OCI-LY7 (cell line): ENCODE measurements around the gene EEF1A1. TPM values are rescaled to one million over a fixed set of nuclear protein-coding genes. Genes with fewer than 3 reads are reported as not detected.
"Not testable (repeated sequence)": the region's sequence is repeated elsewhere in the genome, so short reads cannot be mapped to it uniquely, and the experiment has no call there.

Experiments used
- BruUV-seq: library from RNA; stranded (reverse); fragments of 400-500 nt; replicated peaks from 2 replicates; lab custom pipeline; 2021; lab: Mats Ljungman, UMichigan
- CTCF ChIA-PET: fragments of 300-600 bp; sonication (Branson Sonifier 250); formaldehyde crosslinking; loops from one replicate; lab custom pipeline; 2022; ENCODE audit warnings: antibody characterized with exemption; ENCODE audit not compliant: unreplicated experiment; lab: Charles Lee
- POLR2A ChIA-PET: fragments of 300-600 bp; sonication (Branson Sonifier 250); formaldehyde crosslinking; loops from one replicate; lab custom pipeline; 2022; ENCODE audit warnings: antibody characterized with exemption; lab: Charles Lee
- DNase-seq: peaks from one replicate; pipeline ENCODE4 v3.0.0-alpha.2; 2015; ENCODE audit warnings: low spot score
- H2AFZ ChIP-seq: fragments of 200-600 bp; sonication (generic), shearing (Covaris generic); 2 replicates; pipeline ENCODE4 v1.6.1; 2014; ENCODE audit warnings: mild to moderate bottlenecking, antibody characterized with exemption, low read length, moderate library complexity
- H3K27ac ChIP-seq: fragments of 200-600 bp; sonication (generic); 2 replicates; pipeline ENCODE4 v1.5.1; 2014; ENCODE audit warnings: mixed run types, low read depth, mild to moderate bottlenecking, moderate library complexity, low read length, inconsistent platforms; ENCODE audit not compliant: poor library complexity, severe bottlenecking
- H3K36me3 ChIP-seq: fragments of 200-600 bp; sonication (generic); 2 replicates; pipeline ENCODE4 v1.6.1; 2014; ENCODE audit warnings: mild to moderate bottlenecking, antibody characterized with exemption, low read length, moderate library complexity, mixed read lengths; ENCODE audit not compliant: insufficient read depth
- H3K4me1 ChIP-seq: fragments of 200-600 bp; sonication (generic); 2 replicates; pipeline ENCODE4 v1.5.1; 2014; ENCODE audit warnings: mild to moderate bottlenecking, low read length; ENCODE audit not compliant: insufficient read depth, poor library complexity, severe bottlenecking
- H3K4me2 ChIP-seq: fragments of 200-600 bp; sonication (generic); 2 replicates; pipeline ENCODE4 v1.6.1; 2014; ENCODE audit warnings: mild to moderate bottlenecking, low read length
- H3K4me3 ChIP-seq: fragments of 200-600 bp; sonication (generic); 2 replicates; pipeline ENCODE4 v1.5.1; 2014; ENCODE audit warnings: mild to moderate bottlenecking, low read depth, low read length; ENCODE audit not compliant: poor library complexity, severe bottlenecking
- H3K79me2 ChIP-seq: fragments of 200-600 bp; sonication (generic); 2 replicates; pipeline ENCODE4 v1.6.1; 2016; ENCODE audit warnings: low read depth, mild to moderate bottlenecking, low read length, moderate library complexity, mixed read lengths; ENCODE audit not compliant: insufficient read depth
- H3K9me2 ChIP-seq: fragments of 200-600 bp; sonication (generic); 2 replicates; pipeline ENCODE4 v1.6.1; 2016; ENCODE audit warnings: mild to moderate bottlenecking, low read length, mixed read lengths; ENCODE audit not compliant: insufficient read depth
- H3K9me3 ChIP-seq: fragments of 200-600 bp; sonication (generic); 2 replicates; pipeline ENCODE4 v1.6.1; 2014; ENCODE audit warnings: mild to moderate bottlenecking, mixed run types, low read length, mixed read lengths
- H4K20me1 ChIP-seq: fragments of 200-600 bp; sonication (generic); 2 replicates; pipeline ENCODE4 v1.6.1; 2014; ENCODE audit warnings: mild to moderate bottlenecking, antibody characterized with exemption, low read length, moderate library complexity, mixed read lengths; ENCODE audit not compliant: insufficient read depth
- CTCF ChIP-seq: fragments of 200-600 bp; sonication (generic); conservative IDR thresholded peaks from 2 replicates; pipeline ENCODE4 v1.5.1; 2014; ENCODE audit warnings: mild to moderate bottlenecking, antibody characterized with exemption, low read length, moderate library complexity, mixed read lengths
- EZH2phosphoT487 ChIP-seq: fragments of 200-600 bp; sonication (generic); IDR thresholded peaks from 2 replicates; pipeline ENCODE4 v1.6.1; 2018; ENCODE audit warnings: low read depth, borderline replicate concordance, mild to moderate bottlenecking, mixed run types, antibody characterized with exemption, low read length, moderate library complexity, mixed read lengths
- intact Hi-C: fragments of 100-400 bp; cut with micrococcal nuclease; formaldehyde crosslinking; loops from one replicate; pipeline ENCODE4 v1.10.0; 2022; ENCODE audit not compliant: unreplicated experiment
- total RNA-seq, 2 experiments: library from RNA; depleted of rRNA in 1 of 2; stranded (reverse); fragments of >200 nt in 1 of 2; shearing (Covaris generic) in 1 of 2; gene quantifications; 2 replicates each; pipeline ENCODE4 v1.2.3, GENCODE V29; 2014 to 2022

EEF1A1 gene
- total RNA-seq, 2 experiments from 2014 or later = 8,152 to 8,197 TPM

DNA sequence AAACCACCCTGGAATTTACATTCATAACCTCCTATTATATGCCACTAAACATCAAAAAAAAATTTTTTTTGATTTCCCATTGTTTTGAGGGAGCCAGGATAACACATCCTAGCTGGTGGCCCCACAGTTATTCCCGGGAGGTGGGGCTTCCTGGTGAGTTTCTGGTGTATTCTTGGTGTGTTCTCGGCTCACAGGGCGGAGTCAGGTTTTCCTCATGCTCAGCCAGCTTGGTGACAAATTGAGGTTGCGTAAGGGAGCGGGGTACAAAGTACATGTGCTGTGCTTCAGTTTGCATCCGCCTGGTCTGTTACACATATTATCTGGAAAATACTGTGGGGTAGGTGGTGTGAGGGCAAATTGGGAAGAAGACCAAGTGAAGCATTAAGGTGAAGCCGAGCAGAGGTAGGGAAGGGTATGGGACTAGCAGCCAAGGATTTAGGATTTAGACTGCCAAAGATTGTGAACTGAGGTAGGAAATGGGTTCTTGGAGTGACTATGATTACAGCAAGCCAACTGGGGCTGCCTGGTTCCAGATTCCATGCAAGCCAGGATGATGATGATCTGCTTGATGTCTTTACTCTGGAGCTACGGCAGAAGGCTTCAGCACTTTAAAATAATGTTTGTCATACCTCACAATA is 46.2 kb upstream of the EEF1A1 start:
- Histone ChIP-seq H3K4me3 (no peak overlapping the region), H2AFZ (no peak overlapping the region), H3K36me3 (no peaks in the 10 kb centered on the region), H3K79me2 (no peaks in the 10 kb centered on the region), H3K4me2 (no peak overlapping the region), H3K9me2 (no peaks in the 10 kb centered on the region), H4K20me1 (no peaks in the 10 kb centered on the region), H3K27ac (no peak overlapping the region), H3K9me3 (no peaks in the 10 kb centered on the region), H3K4me1 (no peaks in the 10 kb centered on the region)
- TF ChIP-seq EZH2phosphoT487 (no peak), CTCF (no peak)
- ChIA-PET POLR2A (interaction anchor here (0.6 to 0.7 kb wide), 2 partner anchors 40 to 1622 kb away, joined by 3 to 4 read pairs; no protein-coding TSS in a partner anchor), CTCF (no interaction called here)
- DNase-seq = no peak
- intact Hi-C loops = no loop called here
- BruUV-seq = no TSS peak

- H3K9me3 ChIP-seq, H2AFZ ChIP-seq, CTCF ChIA-PET, H4K20me1 ChIP-seq, DNase-seq, H3K4me3 ChIP-seq, H3K79me2 ChIP-seq, H3K36me3 ChIP-seq, H3K9me2 ChIP-seq, H3K4me2 ChIP-seq, H3K27ac ChIP-seq, intact Hi-C loops, BruUV-seq, H3K4me1 ChIP-seq: not testable (repeated sequence)
- POLR2A ChIA-PET = interaction anchor here (0.7 to 0.8 kb wide), 2 partner anchors 17 to 1622 kb away, joined by 3 read pairs; no protein-coding TSS in a partner anchor
Observed at GRCh38 chr6:73566486-73566871, 45.6 kb upstream of the EEF1A1 start.

DNA sequence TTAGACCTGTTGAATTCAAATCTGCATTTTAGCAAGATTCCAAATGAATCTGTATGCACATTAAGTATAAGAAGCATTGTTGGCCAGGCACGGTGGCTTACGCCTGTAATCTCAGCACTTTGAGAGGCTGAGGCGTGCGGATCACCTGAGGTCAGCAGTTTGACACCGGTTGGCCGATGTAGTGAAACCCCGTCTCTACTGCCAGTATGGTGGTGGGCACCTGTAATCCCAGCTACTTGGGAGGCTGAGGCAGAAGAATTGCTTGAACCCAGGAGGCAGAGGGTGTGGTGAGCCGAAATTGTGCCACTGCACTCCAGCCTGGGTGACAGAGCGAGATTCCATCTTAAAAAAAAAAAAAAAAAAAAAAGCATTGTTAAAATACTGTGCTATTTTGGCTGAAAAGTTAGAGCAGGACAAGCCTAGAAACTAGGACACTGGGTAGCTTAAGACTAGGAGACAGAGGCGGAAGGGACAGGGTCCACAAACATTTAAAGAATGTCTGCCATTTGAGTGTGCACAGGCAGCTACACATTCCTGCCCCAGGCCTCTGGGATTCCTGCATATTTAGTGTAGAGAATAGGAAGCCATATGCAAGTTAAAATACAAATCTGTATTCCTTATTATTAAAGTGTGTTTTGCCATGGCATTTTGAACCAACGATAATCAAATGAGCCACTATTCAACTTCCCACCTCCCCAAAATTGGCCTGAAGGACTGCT is 45.1 kb upstream of the EEF1A1 start:
- Histone ChIP-seq H3K36me3 (no peaks in the 10 kb centered on the region), H3K9me3 (no peaks in the 10 kb centered on the region), H3K4me3 (no peak overlapping the region), H3K4me1 (peaks cover 3% of the 10 kb centered on the region), H2AFZ (no peak overlapping the region), H4K20me1 (no peaks in the 10 kb centered on the region), H3K79me2 (no peaks in the 10 kb centered on the region), H3K27ac (no peak overlapping the region), H3K9me2 (no peaks in the 10 kb centered on the region), H3K4me2 (no peak overlapping the region)
- ChIA-PET POLR2A (interaction anchor here (0.8 kb wide), 1 partner anchor 17 kb away, joined by 3 read pairs; no protein-coding TSS in a partner anchor), CTCF (no interaction called here)
- no peak for DNase-seq
- intact Hi-C loops = no loop called here
- BruUV-seq = no TSS peak
- TF ChIP-seq CTCF (no peak), EZH2phosphoT487 (no peak)
